Activated T-helper 1 cell treated with Interleukin-2 at 50 U/mL for 16 hours (primary cell): ENCODE results near the gene DPEP1.
"Not testable (repeated sequence)": the region's sequence is repeated elsewhere in the genome, so short reads cannot be mapped to it uniquely, and the experiment has no call there.

Source experiments
- DNase-seq: peaks from one replicate; pipeline ENCODE4 v3.0.0-alpha.2; 2020; ENCODE audit warnings: low read depth

The DPEP1 gene

GRCh38 chr16:89613231-89613953 is at the start of gene DPEP1:
DPEP1 (plus strand) TSS chr16:89613642; CDS start chr16:89630411, 16,769 bp downstream.
- DNase-seq, result no peak

- DNase-seq, result no peak
Observed at GRCh38 chr16:89564476-89565255, 48.8 kb upstream of the DPEP1 start.

GRCh38 chr16:89565256-89565505 is 48.3 kb upstream of the DPEP1 start:
- DNase-seq, result no peak

GRCh38 chr16:89565506-89566372 is 47.7 kb upstream of the DPEP1 start:
- peak; percentile 23 for DNase-seq

- no peak for DNase-seq
Observed at GRCh38 chr16:89567656-89568594, 45.5 kb upstream of the DPEP1 start.

GRCh38 chr16:89569506-89570341 is 43.7 kb upstream of the DPEP1 start:
- DNase-seq, result no peak

GRCh38 chr16:89570342-89570923 is 43.0 kb upstream of the DPEP1 start:
- DNase-seq, result no peak

- DNase-seq, result not testable (repeated sequence)
Observed at GRCh38 chr16:89570983-89571598, 42.4 kb upstream of the DPEP1 start.

- no peak for DNase-seq
Observed at GRCh38 chr16:89571636-89572035, 41.8 kb upstream of the DPEP1 start.

GRCh38 chr16:89572073-89572484 is 41.4 kb upstream of the DPEP1 start:
- no peak for DNase-seq

GRCh38 chr16:89572485-89573205 is 40.8 kb upstream of the DPEP1 start:
- DNase-seq, result no peak

- DNase-seq, result no peak
Observed at GRCh38 chr16:89573826-89574680, 39.4 kb upstream of the DPEP1 start.

GRCh38 chr16:89574681-89575246 is 38.7 kb upstream of the DPEP1 start:
- peak; percentile 32 for DNase-seq

- DNase-seq, result no peak
Observed at GRCh38 chr16:89575247-89576152, 37.9 kb upstream of the DPEP1 start, which contains the start of gene CPNE7. CPNE7 (plus strand) TSS chr16:89575758; CDS start chr16:89575898, 140 bp downstream.

- DNase-seq, result no peak
Observed at GRCh38 chr16:89576153-89577054, 37.0 kb upstream of the DPEP1 start.
